ENCODE results near the gene ARL8B. TPM values are rescaled to one million over a fixed set of nuclear protein-coding genes. Genes with fewer than 3 reads are reported as not detected.

The ARL8B gene
- total and polyA plus RNA-seq, 3 experiments from 2014 or later, result 48.0 to 66.9 (median 64.5) TPM

DNA sequence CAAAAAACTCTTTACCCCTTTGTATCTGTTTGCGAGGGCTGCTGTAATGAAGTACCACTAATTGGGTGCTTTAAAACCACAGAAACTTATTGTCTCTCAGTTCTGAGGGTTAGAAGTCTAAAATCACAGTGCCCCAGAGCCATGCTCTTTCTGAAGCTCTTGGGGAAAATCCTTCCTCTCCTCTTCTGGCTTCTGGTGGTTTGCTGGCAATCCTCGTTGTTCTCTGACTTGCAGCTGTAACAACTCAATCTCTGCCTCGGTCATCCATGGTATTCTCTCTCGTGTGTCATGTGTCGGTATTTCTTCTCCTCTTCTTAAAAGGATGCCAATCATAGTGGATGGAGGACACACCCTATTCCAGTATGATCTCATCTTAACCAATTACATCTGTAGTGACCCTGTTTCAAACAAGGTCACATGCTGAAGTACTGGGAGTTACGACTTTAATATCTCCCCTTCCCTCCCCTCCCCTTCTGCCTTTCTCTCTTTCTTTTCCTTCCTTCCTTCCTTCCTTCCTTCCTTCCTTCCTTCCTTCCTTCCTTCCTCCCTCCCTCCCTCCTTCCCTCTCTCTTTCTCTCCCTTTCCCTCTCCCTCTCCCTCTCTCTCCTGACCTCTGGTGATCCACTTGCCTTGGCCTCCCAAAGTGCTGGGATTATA is 6.5 kb upstream of the ARL8B start:
- ChIA-PET CTCF (no interaction called here), POLR2A (no interaction called here)
- Histone ChIP-seq H3K4me3 (ENCODE audit: low read length) (no peak overlapping the region), H3K27me3 (ENCODE audit: insufficient read depth, low read length, poor library complexity, severe bottlenecking) (no peaks in the 10 kb centered on the region), H3K27ac (ENCODE audit: low read depth, low read length) (no peak overlapping the region), H3K36me3 (ENCODE audit: insufficient read depth, low read length) (no peaks in the 10 kb centered on the region), H3K4me1 (ENCODE audit: insufficient read depth, low read length) (no peaks in the 10 kb centered on the region), H3K9me3 (ENCODE audit: low read length) (no peaks in the 10 kb centered on the region)
- Mint-ChIP-seq H3K36me3 (no peaks in the 10 kb centered on the region), H3K4me1 (no peaks in the 10 kb centered on the region), H3K27me3 (no peaks in the 10 kb centered on the region), H3K27ac (no peak overlapping the region), H3K9me3 (peaks cover 0 to 2% (median 0%) of the 10 kb centered on the region in 5 donors), H3K4me3 (no peak overlapping the region)
- no peak for DNase-seq

DNA sequence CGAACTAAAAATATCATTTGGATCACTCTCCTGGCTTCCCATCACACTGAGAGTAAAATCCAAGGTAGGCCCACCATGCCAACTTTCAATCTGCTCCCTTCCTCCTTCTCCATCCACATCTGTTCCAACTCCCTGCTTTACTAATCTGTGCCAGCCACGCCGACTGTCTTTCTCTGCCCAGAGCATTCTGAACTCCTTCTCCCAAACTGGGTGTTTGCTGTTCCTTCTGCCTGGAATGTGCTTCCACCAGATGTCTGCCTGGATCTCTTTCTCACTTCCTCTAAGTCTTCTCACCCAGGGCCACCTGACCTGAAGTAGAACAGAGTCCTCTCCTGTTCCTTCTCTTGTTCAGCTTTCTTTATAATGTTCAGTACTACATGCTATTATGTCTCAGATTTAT is 5.6 kb upstream of the ARL8B start:
- H3K36me3 ChIP-seq (ENCODE audit: insufficient read depth, low read length), result no peaks in the 10 kb centered on the region
- Mint-ChIP-seq H3K4me3 (no peak overlapping the region), H3K36me3 (no peaks in the 10 kb centered on the region), H3K27ac (peak overlapping the region in 1 of 8 donors; percentile 75), H3K9me3 (peaks cover 0 to 2% (median 0%) of the 10 kb centered on the region in 5 donors), H3K27me3 (no peaks in the 10 kb centered on the region), H3K4me1 (peaks cover 0 to under 1% (median 0%) of the 10 kb centered on the region in 3 donors)
- ChIA-PET CTCF (interaction anchor here (0.7 kb wide), 1 partner anchor 647 kb away, joined by 3 read pairs; no protein-coding TSS in a partner anchor), POLR2A (interaction anchor here (0.6 kb wide), 1 partner anchor 50 kb away, joined by 4 read pairs; no protein-coding TSS in a partner anchor)
- no peak for DNase-seq
- H3K4me1 ChIP-seq (ENCODE audit: insufficient read depth, low read length), result no peaks in the 10 kb centered on the region
- no peak overlapping the region for H3K27ac ChIP-seq (ENCODE audit: low read depth, low read length)
- H3K4me3 ChIP-seq (ENCODE audit: low read length), result no peak overlapping the region
- H3K9me3 ChIP-seq (ENCODE audit: low read length), result no peaks in the 10 kb centered on the region
- no peaks in the 10 kb centered on the region for H3K27me3 ChIP-seq (ENCODE audit: insufficient read depth, low read length, poor library complexity, severe bottlenecking)

DNA sequence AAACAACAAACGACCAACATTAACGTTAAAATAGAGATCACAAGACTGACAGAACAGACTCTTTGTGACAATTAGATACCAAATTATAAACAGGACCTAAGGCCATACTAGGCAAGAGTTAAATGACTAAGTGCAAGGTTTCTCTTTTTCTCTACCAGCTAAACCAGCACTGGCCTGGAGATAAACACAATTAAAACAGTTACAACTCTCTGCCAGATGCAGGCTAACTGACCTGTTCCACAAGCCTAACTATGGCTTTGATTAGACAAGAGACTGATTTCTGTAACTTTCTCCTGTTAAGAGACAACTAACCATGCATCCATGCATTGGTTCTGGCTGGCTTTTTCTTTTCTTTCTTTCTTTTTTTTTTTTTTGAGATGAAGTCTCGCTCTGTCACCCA is 1.6 kb upstream of the ARL8B start:
- Histone ChIP-seq H3K4me3 (ENCODE audit: low read length) (no peak overlapping the region), H3K9me3 (ENCODE audit: low read length) (no peaks in the 10 kb centered on the region), H3K36me3 (ENCODE audit: insufficient read depth, low read length) (no peaks in the 10 kb centered on the region), H3K27ac (ENCODE audit: low read depth, low read length) (no peak overlapping the region), H3K27me3 (ENCODE audit: insufficient read depth, low read length, poor library complexity, severe bottlenecking) (no peaks in the 10 kb centered on the region), H3K4me1 (ENCODE audit: insufficient read depth, low read length) (peaks cover 29% of the 10 kb centered on the region)
- Mint-ChIP-seq H3K4me3 (no peak overlapping the region), H3K4me1 (peaks cover 26 to 33% (median 31%) of the 10 kb centered on the region in 3 donors), H3K9me3 (peaks cover 0 to 2% (median 0%) of the 10 kb centered on the region in 5 donors), H3K27me3 (no peaks in the 10 kb centered on the region), H3K27ac (no peak overlapping the region), H3K36me3 (peaks cover 0 to 14% (median 0%) of the 10 kb centered on the region in 3 donors)
- DNase-seq, result no peak
- ChIA-PET CTCF (no interaction called here), POLR2A (no interaction called here)

DNA sequence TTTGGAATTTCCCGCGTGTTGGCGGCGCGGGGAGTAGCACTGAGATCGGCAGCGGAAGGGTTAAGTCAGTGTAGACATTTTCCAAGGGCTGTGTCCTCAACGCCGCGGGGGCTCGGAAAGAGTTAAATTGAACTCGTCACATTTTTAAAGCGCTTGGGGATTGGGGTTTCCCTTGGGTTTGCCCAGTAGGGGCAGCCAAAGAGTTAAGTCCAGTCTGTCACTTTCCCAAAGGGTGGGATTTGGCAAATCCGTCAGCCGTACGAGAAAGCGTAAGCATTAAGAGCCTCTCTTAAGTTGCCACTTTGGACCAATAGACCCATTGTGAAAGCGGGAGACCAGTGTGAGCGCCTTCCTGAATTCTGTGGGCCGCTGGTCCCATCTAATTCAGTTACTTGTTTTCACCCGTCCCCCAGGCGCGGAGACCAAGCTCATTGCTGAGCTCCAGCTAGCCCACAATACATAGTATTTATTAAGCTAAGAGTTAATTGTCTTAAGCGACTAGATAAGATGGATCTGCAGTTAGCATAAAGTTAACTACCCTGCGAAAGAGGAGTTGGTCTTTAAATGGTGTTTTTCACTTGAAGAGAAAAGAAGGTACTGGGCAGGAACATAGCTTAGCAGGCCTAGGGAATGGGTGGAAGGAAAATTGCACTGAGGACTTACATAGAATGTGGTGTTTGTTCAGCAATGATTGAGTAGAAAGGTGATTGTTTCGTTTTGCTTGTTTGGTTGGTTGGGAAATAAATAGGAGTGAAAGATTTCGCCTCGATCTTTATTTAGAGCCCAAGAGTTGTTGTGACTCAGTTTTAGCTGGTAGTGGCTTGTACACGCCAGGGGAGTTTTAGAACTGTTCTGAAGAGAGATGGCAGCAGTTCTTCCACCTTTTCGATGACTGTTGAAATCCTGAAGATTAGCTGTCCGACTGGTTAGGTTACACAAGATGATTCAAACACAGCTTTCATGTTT is 932 bp downstream of the ARL8B start:
- H3K27me3 Mint-ChIP-seq, result no peaks in the 10 kb centered on the region
- Histone ChIP-seq H3K4me1 (ENCODE audit: insufficient read depth, low read length) (peaks cover 46% of the 10 kb centered on the region), H3K27ac (ENCODE audit: low read depth, low read length) (peak overlapping the region; percentile 90), H3K4me3 (ENCODE audit: low read length) (peak overlapping the region; percentile 61), H3K27me3 (ENCODE audit: insufficient read depth, low read length, poor library complexity, severe bottlenecking) (no peaks in the 10 kb centered on the region), H3K9me3 (ENCODE audit: low read length) (no peaks in the 10 kb centered on the region), H3K36me3 (ENCODE audit: insufficient read depth, low read length) (no peaks in the 10 kb centered on the region)
- H3K9me3 Mint-ChIP-seq, result peaks cover 0 to 2% (median 0%) of the 10 kb centered on the region in 5 donors
- H3K4me3 Mint-ChIP-seq, result peak overlapping the region; percentile 81 to 95 (median 84)
- POLR2A ChIA-PET, result interaction anchor here (0.8 to 0.9 kb wide), 2 partner anchors 66 to 105 kb away, joined by 3 read pairs; no protein-coding TSS in a partner anchor
- DNase-seq, result peak in 4 of 5 donors; percentile 23 to 49 (median 47)
- peak overlapping the region; percentile 78 to 98 (median 91) for H3K27ac Mint-ChIP-seq
- CTCF ChIA-PET, result interaction anchor here (0.8 to 3.8 kb wide), 7 partner anchors 13 to 411 kb away, joined by 4 to 13 read pairs (median 6); partner anchors contain the start of gene EDEM1
- peaks cover 44 to 54% (median 53%) of the 10 kb centered on the region in 3 donors for H3K4me1 Mint-ChIP-seq
- peaks cover 0 to 16% (median 2%) of the 10 kb centered on the region in 3 donors for H3K36me3 Mint-ChIP-seq

DNA sequence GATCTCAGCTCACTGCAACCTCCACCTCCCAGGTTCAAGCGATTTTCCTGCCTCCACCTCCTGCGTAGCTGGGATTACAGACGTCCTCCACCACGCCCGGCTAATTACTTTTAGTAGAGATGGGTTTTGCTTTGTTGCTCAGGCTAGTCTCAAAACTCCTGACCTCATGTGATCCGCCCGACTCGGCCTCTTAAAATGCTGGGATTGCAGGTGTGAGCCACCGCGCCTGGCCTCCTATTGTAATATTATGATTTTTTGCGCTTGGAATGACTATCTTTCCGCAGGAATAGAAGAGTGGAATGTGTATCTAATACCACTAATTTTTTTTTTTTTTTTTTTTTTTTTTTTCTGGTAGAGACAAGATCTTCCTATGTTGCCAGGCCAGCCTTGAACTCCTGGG is 1.8 kb downstream of the ARL8B start:
- no peaks in the 10 kb centered on the region for H3K27me3 ChIP-seq (ENCODE audit: insufficient read depth, low read length, poor library complexity, severe bottlenecking)
- Mint-ChIP-seq H3K27me3 (no peaks in the 10 kb centered on the region), H3K4me3 (peak overlapping the region; percentile 7 to 95 (median 84)), H3K9me3 (no peaks in the 10 kb centered on the region), H3K27ac (peak overlapping the region; percentile 39 to 97 (median 82)), H3K36me3 (peaks cover 0 to 21% (median 2%) of the 10 kb centered on the region in 3 donors), H3K4me1 (peaks cover 49 to 61% (median 60%) of the 10 kb centered on the region in 3 donors)
- no peak overlapping the region for H3K4me3 ChIP-seq (ENCODE audit: low read length)
- no peaks in the 10 kb centered on the region for H3K9me3 ChIP-seq (ENCODE audit: low read length)
- DNase-seq, result no peak
- H3K36me3 ChIP-seq (ENCODE audit: insufficient read depth, low read length), result no peaks in the 10 kb centered on the region
- H3K4me1 ChIP-seq (ENCODE audit: insufficient read depth, low read length), result peaks cover 46% of the 10 kb centered on the region
- CTCF ChIA-PET, result interaction anchor here (1.0 to 3.8 kb wide), 4 partner anchors 12 to 74 kb away, joined by 5 to 13 read pairs (median 8); partner anchors contain the start of gene EDEM1
- H3K27ac ChIP-seq (ENCODE audit: low read depth, low read length), result peak overlapping the region; percentile 90
- POLR2A ChIA-PET, result interaction anchor here (0.9 kb wide), 1 partner anchor 65 kb away, joined by 3 read pairs; no protein-coding TSS in a partner anchor

DNA sequence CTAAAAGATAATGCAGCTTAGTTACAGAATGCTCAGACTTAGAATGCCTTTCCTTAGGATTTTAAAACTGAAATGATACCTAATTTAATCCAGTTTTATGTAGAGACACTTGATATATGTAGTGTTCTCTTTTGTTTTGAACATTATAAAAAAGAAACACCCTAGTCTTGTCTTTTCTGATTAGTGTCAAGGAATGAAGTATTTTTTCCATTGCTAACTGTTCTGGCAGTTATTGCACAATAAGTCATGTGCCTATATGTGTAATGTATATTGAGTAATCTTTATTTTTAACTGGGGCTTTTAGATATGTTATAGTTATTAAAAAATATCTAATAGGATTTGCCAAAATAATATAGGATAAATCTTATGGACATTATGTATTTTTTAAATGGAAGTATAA is 4.5 kb downstream of the ARL8B start:
- no peak overlapping the region for H3K4me3 ChIP-seq (ENCODE audit: low read length)
- H3K36me3 ChIP-seq (ENCODE audit: insufficient read depth, low read length), result no peaks in the 10 kb centered on the region
- H3K4me1 ChIP-seq (ENCODE audit: insufficient read depth, low read length), result peaks cover 46% of the 10 kb centered on the region
- Mint-ChIP-seq H3K4me3 (no peak overlapping the region), H3K27me3 (no peaks in the 10 kb centered on the region), H3K4me1 (peaks cover 61 to 80% (median 79%) of the 10 kb centered on the region in 3 donors), H3K9me3 (no peaks in the 10 kb centered on the region), H3K36me3 (peaks cover 0 to 38% (median 2%) of the 10 kb centered on the region in 3 donors), H3K27ac (peak overlapping the region in 2 of 8 donors; percentile 27 to 90)
- no peak for DNase-seq
- ChIA-PET POLR2A (no interaction called here), CTCF (no interaction called here)
- H3K27ac ChIP-seq (ENCODE audit: low read depth, low read length), result no peak overlapping the region
- H3K27me3 ChIP-seq (ENCODE audit: insufficient read depth, low read length, poor library complexity, severe bottlenecking), result no peaks in the 10 kb centered on the region
- H3K9me3 ChIP-seq (ENCODE audit: low read length), result no peaks in the 10 kb centered on the region

DNA sequence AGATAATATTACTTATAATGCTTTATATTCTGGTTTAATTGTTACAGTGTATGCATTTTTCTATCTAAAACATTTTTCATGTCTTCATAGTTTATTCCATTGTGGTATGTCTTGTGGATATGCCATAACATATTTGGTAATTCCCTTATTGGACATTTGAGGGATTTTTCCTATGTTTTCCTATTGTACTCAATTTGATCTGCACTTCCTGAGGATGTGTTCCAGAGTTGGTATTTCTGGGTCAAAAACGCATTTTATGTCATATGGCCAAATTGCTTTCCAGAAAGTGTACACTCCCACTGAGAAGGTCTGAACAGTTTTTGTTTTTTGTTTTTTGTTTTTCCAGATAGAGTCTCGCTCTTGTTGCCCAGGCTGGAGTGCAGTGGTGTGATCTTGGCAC is 6.8 kb downstream of the ARL8B start:
- H3K27me3 Mint-ChIP-seq, result no peaks in the 10 kb centered on the region
- H3K27me3 ChIP-seq (ENCODE audit: insufficient read depth, low read length, poor library complexity, severe bottlenecking), result no peaks in the 10 kb centered on the region
- H3K4me3 ChIP-seq (ENCODE audit: low read length), result no peak overlapping the region
- H3K27ac ChIP-seq (ENCODE audit: low read depth, low read length), result no peak overlapping the region
- ChIA-PET POLR2A (no interaction called here), CTCF (no interaction called here)
- H3K4me3 Mint-ChIP-seq, result no peak overlapping the region
- H3K9me3 ChIP-seq (ENCODE audit: low read length), result no peaks in the 10 kb centered on the region
- peaks cover 0 to 30% (median 2%) of the 10 kb centered on the region in 3 donors for H3K36me3 Mint-ChIP-seq
- peak overlapping the region in 2 of 8 donors; percentile 14 to 15 for H3K27ac Mint-ChIP-seq
- peaks cover 63 to 88% (median 80%) of the 10 kb centered on the region in 3 donors for H3K4me1 Mint-ChIP-seq
- H3K4me1 ChIP-seq (ENCODE audit: insufficient read depth, low read length), result peaks cover 42% of the 10 kb centered on the region
- no peaks in the 10 kb centered on the region for H3K9me3 Mint-ChIP-seq
- DNase-seq, result no peak
- H3K36me3 ChIP-seq (ENCODE audit: insufficient read depth, low read length), result no peaks in the 10 kb centered on the region

All from CD8-positive, alpha-beta memory T cell (primary cell).